H54 (cell line): Measurements from ENCODE around the gene MISP.

Source experiments
- DNase-seq: peaks from one replicate; pipeline ENCODE4 v3.0.0; 2011; ENCODE audit warnings: low spot score, mixed read lengths; ENCODE audit not compliant: insufficient read length
- FAIRE-seq: peaks from 3 replicates; lab custom pipeline; 2011; peaks lifted over from hg19 to GRCh38; lab: Jason Lieb, UNC
- POLR2A ChIP-seq: IDR thresholded peaks from 2 replicates; pipeline ENCODE4 v1.6.1; 2011; ENCODE audit warnings: low read depth, mild to moderate bottlenecking, low read length

Gene MISP

DNA sequence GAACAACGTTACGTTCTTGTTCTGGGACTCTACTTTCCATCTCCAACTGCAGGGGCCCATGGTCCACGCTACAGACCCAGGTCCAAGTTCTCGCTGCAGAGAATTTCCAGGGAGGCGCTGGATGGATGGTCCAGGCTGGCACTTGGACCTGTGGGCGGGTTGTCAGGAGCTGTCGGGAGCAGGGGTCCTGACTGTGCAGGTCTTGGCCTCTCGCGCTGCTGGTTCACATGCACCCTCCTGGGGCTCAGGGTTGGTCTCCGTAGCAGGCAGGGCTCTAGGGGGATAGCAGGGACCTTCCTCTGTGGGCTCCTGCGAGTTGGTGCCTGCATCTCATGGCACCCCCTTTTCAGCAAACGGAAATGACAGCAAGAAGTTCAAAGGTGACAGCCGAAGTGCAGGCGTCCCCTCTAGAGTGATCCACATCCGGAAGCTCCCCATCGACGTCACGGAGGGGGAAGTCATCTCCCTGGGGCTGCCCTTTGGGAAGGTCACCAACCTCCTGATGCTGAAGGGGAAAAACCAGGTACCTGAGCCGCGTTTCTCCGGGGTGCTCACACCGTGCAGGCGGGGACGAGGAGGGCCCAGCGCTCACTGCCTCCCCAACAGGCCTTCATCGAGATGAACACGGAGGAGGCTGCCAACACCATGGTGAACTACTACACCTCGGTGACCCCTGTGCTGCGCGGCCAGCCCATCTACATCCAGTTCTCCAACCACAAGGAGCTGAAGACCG lies 52.9 kb downstream of the MISP start:
- no peak for DNase-seq
- no peak for TF ChIP-seq POLR2A
- FAIRE-seq, result no peak

DNA sequence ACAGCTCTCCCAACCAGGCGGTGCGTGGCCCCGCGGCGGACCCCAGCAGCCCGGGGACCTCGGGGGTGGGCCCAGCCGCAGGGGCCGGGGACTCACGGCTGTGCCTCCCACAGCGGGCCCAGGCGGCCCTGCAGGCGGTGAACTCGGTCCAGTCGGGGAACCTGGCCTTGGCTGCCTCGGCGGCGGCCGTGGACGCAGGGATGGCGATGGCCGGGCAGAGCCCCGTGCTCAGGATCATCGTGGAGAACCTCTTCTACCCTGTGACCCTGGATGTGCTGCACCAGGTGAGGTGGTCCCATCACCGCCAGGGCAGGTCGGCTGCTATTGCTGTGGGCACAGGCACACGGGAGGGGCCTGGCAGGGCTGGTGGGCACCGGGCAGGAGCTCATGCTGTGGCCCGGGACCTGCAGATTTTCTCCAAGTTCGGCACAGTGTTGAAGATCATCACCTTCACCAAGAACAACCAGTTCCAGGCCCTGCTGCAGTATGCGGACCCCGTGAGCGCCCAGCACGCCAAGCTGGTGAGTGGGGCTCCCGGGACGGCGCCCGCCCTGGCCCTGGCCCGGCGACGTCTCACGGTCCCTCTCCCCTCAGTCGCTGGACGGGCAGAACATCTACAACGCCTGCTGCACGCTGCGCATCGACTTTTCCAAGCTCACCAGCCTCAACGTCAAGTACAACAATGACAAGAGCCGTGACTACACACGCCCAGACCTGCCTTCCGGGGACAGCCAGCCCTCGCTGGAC lies 53.7 kb downstream of the MISP start:
- no peak for TF ChIP-seq POLR2A
- FAIRE-seq (no peak), DNase-seq (no peak)

- no peak for TF ChIP-seq POLR2A
- FAIRE-seq (no peak), DNase-seq (no peak)
These were observed 54.2 kb downstream of the MISP start for GRCh38 chr19:805166-805551.

DNA sequence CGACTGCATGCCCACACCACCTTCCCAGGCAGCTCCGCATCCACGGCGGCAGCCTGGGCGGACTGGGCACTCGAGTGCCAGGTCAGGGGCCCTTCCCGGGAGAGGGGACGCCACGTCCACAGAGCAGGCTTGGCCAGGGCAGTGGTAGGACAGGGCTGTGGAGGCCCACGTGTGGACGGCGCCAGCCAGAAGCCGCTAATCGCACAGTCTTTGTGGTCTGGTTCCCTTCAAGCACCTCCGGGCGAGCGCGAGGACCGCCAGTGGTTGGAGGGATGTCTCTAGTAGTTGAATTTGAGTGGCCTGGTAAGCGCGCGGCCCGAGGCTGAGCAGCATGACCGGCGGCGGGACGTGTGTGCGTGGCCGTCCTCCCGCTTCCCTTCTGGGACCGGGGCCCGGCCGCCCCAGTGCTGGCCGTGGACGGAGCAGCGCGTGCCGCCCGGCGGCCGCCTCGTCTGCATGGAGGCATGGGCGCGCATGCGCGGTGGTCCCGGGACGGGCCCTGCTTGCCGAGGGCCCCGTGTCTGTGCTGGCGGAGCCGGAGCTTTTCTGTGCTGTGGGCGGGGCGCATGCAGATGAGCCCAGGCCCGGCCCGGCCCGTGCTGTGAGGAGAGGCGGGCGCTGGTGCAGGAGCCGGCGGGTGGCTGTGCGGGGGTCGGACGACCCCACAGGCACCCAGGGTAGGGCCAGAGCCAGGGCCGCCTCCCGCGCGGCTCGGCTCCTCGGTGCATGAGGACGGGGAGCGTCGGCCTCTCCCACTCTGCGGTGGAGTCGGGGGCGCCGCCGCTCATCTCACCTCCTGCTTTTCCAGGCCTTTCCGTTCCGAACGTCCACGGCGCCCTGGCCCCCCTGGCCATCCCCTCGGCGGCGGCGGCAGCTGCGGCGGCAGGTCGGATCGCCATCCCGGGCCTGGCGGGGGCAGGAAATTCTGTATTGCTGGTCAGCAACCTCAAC lies 55.0 kb downstream of the MISP start:
- DNase-seq (no peak), FAIRE-seq (no peak)
- TF ChIP-seq POLR2A, result no peak

DNA sequence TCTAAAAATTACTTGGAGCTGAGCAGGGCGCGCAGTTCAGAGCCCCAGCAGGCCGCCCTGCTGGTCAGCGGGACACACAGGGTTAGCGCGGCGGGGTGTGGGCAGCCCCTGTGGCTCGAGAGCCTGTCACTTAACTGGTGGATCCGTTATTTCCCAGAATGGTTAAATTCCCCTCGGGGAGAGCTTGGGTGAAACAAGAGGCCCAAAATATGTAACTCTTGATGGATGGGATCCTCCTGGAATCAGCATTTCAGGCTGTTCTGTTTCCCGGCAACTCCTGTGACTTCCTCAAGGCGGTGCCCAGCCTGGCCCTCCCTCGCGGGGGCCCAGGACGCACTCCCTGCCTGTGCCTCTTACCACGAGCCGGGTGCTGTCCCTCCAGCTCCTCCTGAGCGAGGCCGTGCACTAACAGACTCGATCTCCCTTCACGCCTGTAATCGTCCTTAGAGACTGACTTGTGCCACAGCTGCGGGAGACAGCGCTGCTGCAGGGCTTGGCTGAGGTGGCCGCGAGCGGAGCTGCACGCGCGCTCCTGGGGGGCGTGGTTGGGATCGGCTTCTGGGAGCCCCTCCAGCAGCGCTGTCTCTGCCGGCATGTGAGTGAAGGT lies 56.0 kb downstream of the MISP start:
- no peak for DNase-seq
- FAIRE-seq, result no peak
- no peak for TF ChIP-seq POLR2A

GRCh38 chr19:807627-808422 lies 56.9 kb downstream of the MISP start:
- FAIRE-seq (no peak), DNase-seq (no peak)
- no peak for TF ChIP-seq POLR2A

DNA sequence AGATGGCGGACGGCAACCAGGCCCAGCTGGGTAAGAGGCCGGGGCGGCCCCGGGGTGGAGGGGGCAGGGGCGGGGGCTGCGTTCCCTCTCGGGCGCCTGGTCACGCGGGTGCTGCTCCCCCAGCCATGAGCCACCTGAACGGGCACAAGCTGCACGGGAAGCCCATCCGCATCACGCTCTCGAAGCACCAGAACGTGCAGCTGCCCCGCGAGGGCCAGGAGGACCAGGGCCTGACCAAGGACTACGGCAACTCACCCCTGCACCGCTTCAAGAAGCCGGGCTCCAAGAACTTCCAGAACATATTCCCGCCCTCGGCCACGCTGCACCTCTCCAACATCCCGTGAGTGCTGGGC lies 57.5 kb downstream of the MISP start:
- TF ChIP-seq POLR2A, result no peak
- DNase-seq, result no peak
- FAIRE-seq, result no peak

DNA sequence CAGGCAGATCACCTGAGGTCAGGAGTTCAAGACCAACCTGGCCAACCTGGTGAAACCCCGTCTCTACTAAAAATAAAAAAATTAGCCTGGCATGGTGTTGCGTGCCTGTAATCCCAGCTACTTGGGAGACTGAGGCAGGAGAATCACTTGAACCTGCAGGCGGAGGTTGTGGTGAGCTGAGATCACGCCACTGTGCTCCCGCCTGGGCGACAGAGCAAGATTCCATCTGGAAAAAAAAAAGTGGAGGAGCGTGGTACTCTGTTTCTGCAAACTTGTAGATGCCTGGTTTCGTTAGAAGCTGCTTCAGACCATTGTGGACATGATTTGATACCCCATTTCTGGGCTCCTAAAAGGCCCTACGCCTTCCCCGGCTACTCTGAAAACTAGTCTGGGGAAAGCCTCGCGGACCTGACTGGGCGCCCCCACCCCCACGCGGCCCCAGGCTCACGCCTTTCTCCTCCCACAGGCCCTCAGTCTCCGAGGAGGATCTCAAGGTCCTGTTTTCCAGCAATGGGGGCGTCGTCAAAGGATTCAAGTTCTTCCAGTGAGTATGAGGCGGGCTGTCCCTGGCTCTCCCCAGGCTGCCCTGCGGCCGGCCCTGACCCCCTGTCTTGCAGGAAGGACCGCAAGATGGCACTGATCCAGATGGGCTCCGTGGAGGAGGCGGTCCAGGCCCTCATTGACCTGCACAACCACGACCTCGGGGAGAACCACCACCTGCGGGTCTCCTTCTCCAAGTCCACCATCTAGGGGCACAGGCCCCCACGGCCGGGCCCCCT lies 59.4 kb downstream of the MISP start:
- peak; percentile 18 for DNase-seq
- FAIRE-seq, result no peak
- no peak for TF ChIP-seq POLR2A

DNA sequence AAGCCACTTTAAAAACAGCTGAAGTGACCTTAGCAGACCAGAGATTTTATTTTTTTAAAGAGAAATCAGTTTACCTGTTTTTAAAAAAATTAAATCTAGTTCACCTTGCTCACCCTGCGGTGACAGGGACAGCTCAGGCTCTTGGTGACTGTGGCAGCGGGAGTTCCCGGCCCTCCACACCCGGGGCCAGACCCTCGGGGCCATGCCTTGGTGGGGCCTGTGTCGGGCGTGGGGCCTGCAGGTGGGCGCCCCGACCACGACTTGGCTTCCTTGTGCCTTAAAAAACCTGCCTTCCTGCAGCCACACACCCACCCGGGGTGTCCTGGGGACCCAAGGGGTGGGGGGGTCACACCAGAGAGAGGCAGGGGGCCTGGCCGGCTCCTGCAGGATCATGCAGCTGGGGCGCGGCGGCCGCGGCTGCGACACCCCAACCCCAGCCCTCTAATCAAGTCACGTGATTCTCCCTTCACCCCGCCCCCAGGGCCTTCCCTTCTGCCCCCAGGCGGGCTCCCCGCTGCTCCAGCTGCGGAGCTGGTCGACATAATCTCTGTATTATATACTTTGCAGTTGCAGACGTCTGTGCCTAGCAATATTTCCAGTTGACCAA lies 60.1 kb downstream of the MISP start:
- DNase-seq (no peak), FAIRE-seq (no peak)
- no peak for TF ChIP-seq POLR2A

DNA sequence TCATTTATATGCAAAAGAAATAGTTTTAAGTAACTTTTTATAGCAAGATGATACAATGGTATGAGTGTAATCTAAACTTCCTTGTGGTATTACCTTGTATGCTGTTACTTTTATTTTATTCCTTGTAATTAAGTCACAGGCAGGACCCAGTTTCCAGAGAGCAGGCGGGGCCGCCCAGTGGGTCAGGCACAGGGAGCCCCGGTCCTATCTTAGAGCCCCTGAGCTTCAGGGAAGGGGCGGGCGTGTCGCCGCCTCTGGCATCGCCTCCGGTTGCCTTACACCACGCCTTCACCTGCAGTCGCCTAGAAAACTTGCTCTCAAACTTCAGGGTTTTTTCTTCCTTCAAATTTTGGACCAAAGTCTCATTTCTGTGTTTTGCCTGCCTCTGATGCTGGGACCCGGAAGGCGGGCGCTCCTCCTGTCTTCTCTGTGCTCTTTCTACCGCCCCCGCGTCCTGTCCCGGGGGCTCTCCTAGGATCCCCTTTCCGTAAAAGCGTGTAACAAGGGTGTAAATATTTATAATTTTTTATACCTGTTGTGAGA lies 60.7 kb downstream of the MISP start:
- FAIRE-seq (no peak), DNase-seq (no peak)
- TF ChIP-seq POLR2A, result no peak

GRCh38 chr19:812049-812746 lies 61.3 kb downstream of the MISP start:
- DNase-seq (no peak), FAIRE-seq (no peak)
- TF ChIP-seq POLR2A, result no peak
